Urinary bladder (tissue), 4 donors: Measurements from ENCODE around the gene CCNL2. TPM values are rescaled to one million over a fixed set of nuclear protein-coding genes. Genes with fewer than 3 reads are reported as not detected.

Experiments used
- DNase-seq: peaks from one replicate; pipeline ENCODE4 v3.0.0-alpha.2; 2015; ENCODE audit errors: extremely low spot score
- H3K27ac ChIP-seq: one replicate; pipeline ENCODE4 v1.5.1; 2013; ENCODE audit warnings: low read depth, mild to moderate bottlenecking, moderate library complexity
- H3K36me3 ChIP-seq: one replicate; pipeline ENCODE4 v1.6.1; 2013; ENCODE audit warnings: mild to moderate bottlenecking, moderate library complexity; ENCODE audit not compliant: insufficient read depth
- H3K4me1 ChIP-seq: one replicate; pipeline ENCODE4 v1.6.1; 2013; ENCODE audit warnings: mild to moderate bottlenecking, moderate library complexity; ENCODE audit not compliant: insufficient read depth
- H3K4me3 ChIP-seq: one replicate; pipeline ENCODE4 v1.5.1; 2013; ENCODE audit warnings: low read depth, low read length
- WGBS: extraction: QIAGEN DNeasy Blood & Tissue Kit; methylation state at CpG from one replicate; pipeline ENCODE4 v1.1.7; 2013; 5-methylcytosine and 5-hydroxymethylcytosine counted together
- polyA plus RNA-seq: library from polyadenylated mRNA; stranded (reverse); fragments of 200-250 nt; gene quantifications from one replicate; pipeline ENCODE4 v1.2.3, GENCODE V29; 2013
- total RNA-seq: library from RNA; depleted of rRNA; stranded (reverse); fragments of >200 nt; gene quantifications from one replicate; pipeline ENCODE4 v1.2.3, GENCODE V29; 2014
- donor health status: healthy with polysubstance abuse.
- donor health status: healthy.

Gene CCNL2
- total and polyA plus RNA-seq, 2 donors: 146 to 226 TPM

DNA sequence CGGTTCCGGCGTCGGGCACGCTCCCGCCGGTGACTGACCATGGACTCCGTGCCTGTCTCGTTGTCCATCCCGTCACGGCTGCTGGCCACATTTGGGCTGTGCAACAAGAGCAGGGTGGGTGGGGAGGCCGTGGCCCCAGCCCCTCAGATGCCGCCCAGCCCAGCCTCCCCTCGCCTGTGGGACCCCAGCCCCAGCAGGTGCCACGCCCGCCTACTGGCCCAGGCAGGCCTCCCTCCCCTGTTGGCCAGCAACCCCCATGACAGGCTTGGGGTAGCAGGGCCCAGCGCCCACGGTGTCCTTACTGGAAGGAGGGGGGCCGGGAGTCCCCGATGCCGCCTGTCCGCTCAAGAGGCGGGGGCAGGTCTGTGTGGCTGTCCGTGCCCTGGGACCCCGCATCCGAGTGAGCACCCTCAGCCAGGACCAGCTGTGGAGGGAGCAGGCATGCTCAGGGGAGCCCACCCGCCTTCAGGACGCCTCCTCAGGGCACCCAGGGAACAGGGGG lies 57.0 kb downstream of the CCNL2 start:
- Histone ChIP-seq H3K36me3 (peaks cover 2% of the 10 kb centered on the region), H3K27ac (no peak overlapping the region), H3K4me1 (peaks cover 2% of the 10 kb centered on the region), H3K4me3 (no peak overlapping the region)
- 92% methylated on average over 28 of the region's 28 CpGs for WGBS
- no peak for DNase-seq

- Histone ChIP-seq H3K36me3 (peaks cover 2% of the 10 kb centered on the region), H3K4me3 (no peak overlapping the region), H3K27ac (no peak overlapping the region), H3K4me1 (peaks cover 2% of the 10 kb centered on the region)
- WGBS: 92% methylated on average over 17 of the region's 17 CpGs
- no peak for DNase-seq
Observed at GRCh38 chr1:1341549-1342021, 57.5 kb downstream of the CCNL2 start.

DNA sequence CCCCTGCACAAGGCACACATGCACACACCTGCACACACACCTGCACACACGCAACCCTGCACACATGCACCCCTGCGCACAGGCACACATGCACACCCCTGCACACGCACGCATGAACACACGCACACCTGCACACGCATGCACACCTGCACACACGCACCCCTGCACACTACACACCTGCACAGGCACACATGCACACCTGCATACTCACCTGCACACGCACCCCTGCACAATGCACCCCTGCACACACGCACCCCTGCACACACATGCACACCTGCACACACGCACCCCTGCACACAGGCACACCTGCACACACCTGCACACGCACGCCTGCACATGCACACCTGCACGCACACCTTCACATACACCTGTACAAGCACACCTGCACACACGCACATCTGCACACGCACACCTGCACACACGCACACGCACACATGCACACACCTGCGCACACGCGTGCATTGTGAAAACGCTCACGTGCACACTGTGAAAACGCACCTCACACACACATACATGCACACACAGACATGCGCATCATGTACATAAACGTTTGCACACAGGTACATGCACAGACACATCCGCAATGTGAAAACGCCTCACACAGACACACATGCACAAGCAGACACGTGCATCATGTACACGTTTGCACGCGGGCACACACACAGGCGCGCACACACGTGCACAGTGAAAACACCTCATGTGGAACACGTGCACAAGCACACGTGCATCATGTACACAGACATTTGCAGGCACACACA lies 58.2 kb downstream of the CCNL2 start:
- no peak for DNase-seq
- Histone ChIP-seq H3K4me3 (no peak overlapping the region), H3K4me1 (peaks cover 2% of the 10 kb centered on the region), H3K27ac (no peak overlapping the region), H3K36me3 (peaks cover 2% of the 10 kb centered on the region)
- WGBS: 93% methylated on average over 36 of the region's 36 CpGs

GRCh38 chr1:1340185-1340584 lies 59.0 kb downstream of the CCNL2 start:
- no peak for DNase-seq
- 91% methylated on average over 23 of the region's 23 CpGs for WGBS
- Histone ChIP-seq H3K4me1 (peaks cover under 1% of the 10 kb centered on the region), H3K36me3 (peaks cover 2% of the 10 kb centered on the region), H3K27ac (no peak overlapping the region), H3K4me3 (no peak overlapping the region)

- no peaks in the 10 kb centered on the region for H3K4me1 ChIP-seq
- no peak overlapping the region for H3K27ac ChIP-seq
- H3K36me3 ChIP-seq: peaks cover 2% of the 10 kb centered on the region
- WGBS: 93% methylated on average over 36 of the region's 36 CpGs
- no peak overlapping the region for H3K4me3 ChIP-seq
- DNase-seq: no peak
Observed at GRCh38 chr1:1338278-1338677, 60.9 kb downstream of the CCNL2 start.

GRCh38 chr1:1337793-1338147 lies 61.4 kb downstream of the CCNL2 start:
- H3K36me3 ChIP-seq: peaks cover 2% of the 10 kb centered on the region
- 81% methylated on average over 18 of the region's 18 CpGs for WGBS
- DNase-seq: no peak

GRCh38 chr1:1336931-1337792 lies 62.0 kb downstream of the CCNL2 start:
- 95% methylated on average over 32 of the region's 32 CpGs for WGBS

More at GRCh38 chr1:1337793-1338147, 61.4 kb downstream of the CCNL2 start:
- Histone ChIP-seq H3K27ac (no peak overlapping the region), H3K4me1 (no peaks in the 10 kb centered on the region), H3K4me3 (no peak overlapping the region)

GRCh38 chr1:1336446-1336845 lies 62.7 kb downstream of the CCNL2 start:
- DNase-seq: no peak
- Histone ChIP-seq H3K36me3 (peaks cover 2% of the 10 kb centered on the region), H3K4me1 (no peaks in the 10 kb centered on the region), H3K27ac (no peak overlapping the region), H3K4me3 (no peak overlapping the region)
- WGBS: 91% methylated on average over 26 of the region's 26 CpGs

More at GRCh38 chr1:1336931-1337792, 62.0 kb downstream of the CCNL2 start:
- no peak for DNase-seq
- no peak overlapping the region for H3K4me3 ChIP-seq
- no peaks in the 10 kb centered on the region for H3K4me1 ChIP-seq
- H3K36me3 ChIP-seq: peaks cover 2% of the 10 kb centered on the region
- H3K27ac ChIP-seq: no peak overlapping the region

DNA sequence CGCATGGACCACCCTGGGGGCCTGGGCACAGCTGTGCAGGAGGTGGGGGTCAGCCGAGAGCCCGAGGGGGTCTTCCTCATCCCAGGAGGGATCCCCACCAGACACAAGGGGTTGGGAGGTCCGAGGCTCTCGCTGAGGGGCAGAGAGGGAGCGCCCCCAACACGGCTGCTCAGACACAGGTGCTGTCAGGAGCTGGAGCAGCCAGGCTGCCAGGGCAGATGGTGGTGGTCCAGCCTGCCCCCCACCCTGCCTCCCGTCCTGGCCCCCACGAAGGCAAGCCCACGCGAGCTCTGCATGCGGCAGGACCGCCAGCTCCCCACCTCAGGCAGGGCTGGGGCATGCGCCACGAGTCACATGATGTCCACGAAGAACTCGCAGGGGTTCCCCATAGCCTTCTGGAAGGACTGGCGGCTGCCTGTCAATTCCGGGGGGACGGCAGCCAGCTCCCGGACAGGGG lies 63.3 kb downstream of the CCNL2 start:
- no peak overlapping the region for H3K27ac ChIP-seq
- no peak overlapping the region for H3K4me3 ChIP-seq
- no peaks in the 10 kb centered on the region for H3K4me1 ChIP-seq
- peaks cover 2% of the 10 kb centered on the region for H3K36me3 ChIP-seq
- WGBS: 86% methylated on average over 21 of the region's 21 CpGs
- no peak for DNase-seq

Other genes starting within 250 kb of the CCNL2 start
- not detected for gene TTLL10, start 225.5 kb downstream of the CCNL2 start, total RNA-seq
- gene TTLL10, start 225.5 kb downstream of the CCNL2 start, polyA plus RNA-seq: 0.08 TPM
- not detected for gene TNFRSF18, start 192.7 kb downstream of the CCNL2 start, total RNA-seq
- 0.77 TPM for gene TNFRSF18, start 192.7 kb downstream of the CCNL2 start, polyA plus RNA-seq
- gene TNFRSF4, start 185.2 kb downstream of the CCNL2 start, total RNA-seq: 0.48 TPM
- gene TNFRSF4, start 185.2 kb downstream of the CCNL2 start, polyA plus RNA-seq: 2.2 TPM
- 36.7 TPM for gene SDF4, start 167.3 kb downstream of the CCNL2 start, total RNA-seq
- gene SDF4, start 167.3 kb downstream of the CCNL2 start, polyA plus RNA-seq: 176 TPM
- gene B3GALT6, start 167.1 kb downstream of the CCNL2 start, total RNA-seq: 8.8 TPM
- 15.2 TPM for gene B3GALT6, start 167.1 kb downstream of the CCNL2 start, polyA plus RNA-seq
- gene C1QTNF12, start 152.6 kb downstream of the CCNL2 start, total RNA-seq: 0.53 TPM
- 0.99 TPM for gene C1QTNF12, start 152.6 kb downstream of the CCNL2 start, polyA plus RNA-seq
- gene UBE2J2, start 125.5 kb downstream of the CCNL2 start, total RNA-seq: 36.3 TPM
- gene UBE2J2, start 125.5 kb downstream of the CCNL2 start, polyA plus RNA-seq: 47.0 TPM
- gene SCNN1D, start 118.9 kb downstream of the CCNL2 start, total RNA-seq: 2.0 TPM
- gene SCNN1D, start 118.9 kb downstream of the CCNL2 start, polyA plus RNA-seq: 2.5 TPM
- gene ACAP3, start 91.4 kb downstream of the CCNL2 start, total RNA-seq: 40.2 TPM
- gene ACAP3, start 91.4 kb downstream of the CCNL2 start, polyA plus RNA-seq: 51.2 TPM
- 7.6 TPM for gene PUSL1, start 90.7 kb downstream of the CCNL2 start, total RNA-seq
- gene PUSL1, start 90.7 kb downstream of the CCNL2 start, polyA plus RNA-seq: 19.2 TPM
- gene INTS11, start 74.7 kb downstream of the CCNL2 start, total RNA-seq: 45.9 TPM
- 134 TPM for gene INTS11, start 74.7 kb downstream of the CCNL2 start, polyA plus RNA-seq
- 6.1 TPM for gene CPTP, start 74.5 kb downstream of the CCNL2 start, total RNA-seq
- gene CPTP, start 74.5 kb downstream of the CCNL2 start, polyA plus RNA-seq: 17.1 TPM
- gene TAS1R3, start 68.1 kb downstream of the CCNL2 start, total RNA-seq: 0.48 TPM
- 0.11 TPM for gene TAS1R3, start 68.1 kb downstream of the CCNL2 start, polyA plus RNA-seq
- 26.4 TPM for gene DVL1, start 49.9 kb downstream of the CCNL2 start, total RNA-seq
- gene DVL1, start 49.9 kb downstream of the CCNL2 start, polyA plus RNA-seq: 69.0 TPM
- 62.7 TPM for gene MXRA8, start 40.8 kb downstream of the CCNL2 start, total RNA-seq
- gene MXRA8, start 40.8 kb downstream of the CCNL2 start, polyA plus RNA-seq: 159 TPM
- 20.7 TPM for gene AURKAIP1, start 24.1 kb downstream of the CCNL2 start, total RNA-seq
- gene AURKAIP1, start 24.1 kb downstream of the CCNL2 start, polyA plus RNA-seq: 158 TPM
- gene MRPL20, start 8.0 kb upstream of the CCNL2 start, total RNA-seq: 55.1 TPM
- gene MRPL20, start 8.0 kb upstream of the CCNL2 start, polyA plus RNA-seq: 183 TPM
- 5.8 TPM for gene ANKRD65, start 21.9 kb upstream of the CCNL2 start, total RNA-seq
- gene ANKRD65, start 21.9 kb upstream of the CCNL2 start, polyA plus RNA-seq: 17.7 TPM
- gene VWA1, start 36.4 kb upstream of the CCNL2 start, total RNA-seq: 15.2 TPM
- gene VWA1, start 36.4 kb upstream of the CCNL2 start, polyA plus RNA-seq: 214 TPM
- 0.26 TPM for gene ATAD3C, start 50.4 kb upstream of the CCNL2 start, total RNA-seq
- 3.3 TPM for gene ATAD3C, start 50.4 kb upstream of the CCNL2 start, polyA plus RNA-seq
- gene ATAD3B, start 72.4 kb upstream of the CCNL2 start, total RNA-seq: 11.3 TPM
- gene ATAD3B, start 72.4 kb upstream of the CCNL2 start, polyA plus RNA-seq: 14.3 TPM
- gene ATAD3A, start 112.8 kb upstream of the CCNL2 start, total RNA-seq: 7.1 TPM
- gene ATAD3A, start 112.8 kb upstream of the CCNL2 start, polyA plus RNA-seq: 18.8 TPM
- gene TMEM240, start 141.3 kb upstream of the CCNL2 start, total RNA-seq: 6.7 TPM
- 31.0 TPM for gene TMEM240, start 141.3 kb upstream of the CCNL2 start, polyA plus RNA-seq
- 38.5 TPM for gene SSU72, start 175.5 kb upstream of the CCNL2 start, total RNA-seq
- 83.5 TPM for gene SSU72, start 175.5 kb upstream of the CCNL2 start, polyA plus RNA-seq
- 0.58 TPM for gene FNDC10, start 200.8 kb upstream of the CCNL2 start, total RNA-seq
- gene FNDC10, start 200.8 kb upstream of the CCNL2 start, polyA plus RNA-seq: 2.2 TPM
- gene MIB2, start 216.2 kb upstream of the CCNL2 start, total RNA-seq: 20.9 TPM
- gene MIB2, start 216.2 kb upstream of the CCNL2 start, polyA plus RNA-seq: 74.5 TPM
- 45.6 TPM for gene MMP23B, start 232.8 kb upstream of the CCNL2 start, total RNA-seq
- gene MMP23B, start 232.8 kb upstream of the CCNL2 start, polyA plus RNA-seq: 35.7 TPM